ENCODE results near the gene RPL12. TPM values are rescaled to one million over a fixed set of nuclear protein-coding genes. Genes with fewer than 3 reads are reported as not detected.

RPL12 gene
- total RNA-seq, 1 donor from 2014 or later: 1,044 TPM

GRCh38 chr9:127482662-127483061 is 31.5 kb upstream of the RPL12 start:
- no peak for DNase-seq (ENCODE audit: low spot score, unreplicated experiment)
- no peak overlapping the region for H3K4me3 Mint-ChIP-seq (ENCODE audit: low read depth)
- no peaks in the 10 kb centered on the region for H3K4me1 Mint-ChIP-seq (ENCODE audit: low read depth)
- H3K36me3 Mint-ChIP-seq (ENCODE audit: insufficient read depth): peaks cover 14% of the 10 kb centered on the region
- no peak overlapping the region for H3K27ac Mint-ChIP-seq
- H3K27me3 Mint-ChIP-seq: no peaks in the 10 kb centered on the region
- no peaks in the 10 kb centered on the region for H3K9me3 Mint-ChIP-seq (ENCODE audit: low read depth)
- no peak for TF ChIP-seq CTCF (IDR thresholded peaks at IDR 0.05; ENCODE audit: unreplicated experiment)

- H3K9me3 Mint-ChIP-seq (ENCODE audit: low read depth): no peaks in the 10 kb centered on the region
- H3K4me3 Mint-ChIP-seq (ENCODE audit: low read depth): no peak overlapping the region
- DNase-seq (ENCODE audit: low spot score, unreplicated experiment): no peak
- H3K4me1 Mint-ChIP-seq (ENCODE audit: low read depth): no peaks in the 10 kb centered on the region
- H3K36me3 Mint-ChIP-seq (ENCODE audit: insufficient read depth): peaks cover 14% of the 10 kb centered on the region
- no peaks in the 10 kb centered on the region for H3K27me3 Mint-ChIP-seq
- TF ChIP-seq CTCF (IDR thresholded peaks at IDR 0.05; ENCODE audit: unreplicated experiment): no peak
- H3K27ac Mint-ChIP-seq: no peak overlapping the region
Observed at GRCh38 chr9:127479507-127480081, 28.4 kb upstream of the RPL12 start.

- no peak for TF ChIP-seq CTCF (IDR thresholded peaks at IDR 0.05; ENCODE audit: unreplicated experiment)
- Mint-ChIP-seq H3K36me3 (ENCODE audit: insufficient read depth) (peaks cover 23% of the 10 kb centered on the region), H3K9me3 (ENCODE audit: low read depth) (no peaks in the 10 kb centered on the region), H3K27ac (no peak overlapping the region), H3K27me3 (no peaks in the 10 kb centered on the region), H3K4me3 (ENCODE audit: low read depth) (no peak overlapping the region), H3K4me1 (ENCODE audit: low read depth) (no peaks in the 10 kb centered on the region)
- DNase-seq (ENCODE audit: low spot score, unreplicated experiment): no peak
Observed at GRCh38 chr9:127474592-127474991, 23.4 kb upstream of the RPL12 start.

GRCh38 chr9:127473932-127474331 is 22.7 kb upstream of the RPL12 start:
- Mint-ChIP-seq H3K4me1 (ENCODE audit: low read depth) (no peaks in the 10 kb centered on the region), H3K9me3 (ENCODE audit: low read depth) (no peaks in the 10 kb centered on the region), H3K36me3 (ENCODE audit: insufficient read depth) (peaks cover 22% of the 10 kb centered on the region), H3K4me3 (ENCODE audit: low read depth) (no peak overlapping the region), H3K27ac (no peak overlapping the region), H3K27me3 (no peaks in the 10 kb centered on the region)
- TF ChIP-seq CTCF (IDR thresholded peaks at IDR 0.05; ENCODE audit: unreplicated experiment): no peak
- no peak for DNase-seq (ENCODE audit: low spot score, unreplicated experiment)

GRCh38 chr9:127473501-127473900 is 22.3 kb upstream of the RPL12 start:
- TF ChIP-seq CTCF (IDR thresholded peaks at IDR 0.05; ENCODE audit: unreplicated experiment): no peak
- DNase-seq (ENCODE audit: low spot score, unreplicated experiment): no peak
- H3K27me3 Mint-ChIP-seq: no peaks in the 10 kb centered on the region
- no peaks in the 10 kb centered on the region for H3K4me1 Mint-ChIP-seq (ENCODE audit: low read depth)
- H3K27ac Mint-ChIP-seq: no peak overlapping the region
- no peak overlapping the region for H3K4me3 Mint-ChIP-seq (ENCODE audit: low read depth)
- H3K9me3 Mint-ChIP-seq (ENCODE audit: low read depth): no peaks in the 10 kb centered on the region
- H3K36me3 Mint-ChIP-seq (ENCODE audit: insufficient read depth): peaks cover 20% of the 10 kb centered on the region

Data from progenitor cell of endocrine pancreas (in vitro differentiated cells).